ENCODE measurements around the gene BROX.

- TF ChIP-seq EZH2 (IDR thresholded peaks at IDR 0.05; ENCODE audit: borderline replicate concordance, low read depth, low read length, severe bottlenecking), result no peak
- TF ChIP-seq, protein P1, sequence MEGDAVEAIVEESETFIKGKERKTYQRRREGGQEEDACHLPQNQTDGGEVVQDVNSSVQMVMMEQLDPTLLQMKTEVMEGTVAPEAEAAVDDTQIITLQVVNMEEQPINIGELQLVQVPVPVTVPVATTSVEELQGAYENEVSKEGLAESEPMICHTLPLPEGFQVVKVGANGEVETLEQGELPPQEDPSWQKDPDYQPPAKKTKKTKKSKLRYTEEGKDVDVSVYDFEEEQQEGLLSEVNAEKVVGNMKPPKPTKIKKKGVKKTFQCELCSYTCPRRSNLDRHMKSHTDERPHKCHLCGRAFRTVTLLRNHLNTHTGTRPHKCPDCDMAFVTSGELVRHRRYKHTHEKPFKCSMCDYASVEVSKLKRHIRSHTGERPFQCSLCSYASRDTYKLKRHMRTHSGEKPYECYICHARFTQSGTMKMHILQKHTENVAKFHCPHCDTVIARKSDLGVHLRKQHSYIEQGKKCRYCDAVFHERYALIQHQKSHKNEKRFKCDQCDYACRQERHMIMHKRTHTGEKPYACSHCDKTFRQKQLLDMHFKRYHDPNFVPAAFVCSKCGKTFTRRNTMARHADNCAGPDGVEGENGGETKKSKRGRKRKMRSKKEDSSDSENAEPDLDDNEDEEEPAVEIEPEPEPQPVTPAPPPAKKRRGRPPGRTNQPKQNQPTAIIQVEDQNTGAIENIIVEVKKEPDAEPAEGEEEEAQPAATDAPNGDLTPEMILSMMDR (IDR thresholded peaks at IDR 0.05; ENCODE audit: borderline replicate concordance, extremely low read depth, low read length, poor library complexity, severe bottlenecking), result no peak
These were observed 778 bp upstream of the BROX start for GRCh38 chr1:222711319-222712252.

Data from DND-41 (cell line).